ENCODE data around the gene TEX26.

The TEX26 gene

DNA sequence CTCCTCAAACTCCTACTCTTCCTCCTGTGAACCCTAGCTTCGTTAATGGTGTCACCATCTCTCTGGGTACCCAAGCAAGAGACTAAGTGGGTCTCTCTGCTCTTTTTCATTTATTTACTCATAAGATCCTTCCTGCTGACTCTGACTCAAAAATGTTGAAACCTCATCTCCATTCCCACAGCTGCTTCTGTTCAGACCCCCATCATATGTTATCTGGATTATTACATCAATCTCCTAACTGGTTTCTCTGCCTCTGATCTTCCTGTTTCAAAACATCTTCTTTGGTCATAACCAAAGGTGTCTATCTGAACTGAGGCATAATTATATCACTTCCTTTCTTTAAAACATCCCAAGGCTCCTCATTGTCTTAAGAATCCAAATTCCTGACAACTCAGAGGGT is 28.4 kb upstream of the TEX26 start:
- H3K9ac ChIP-seq (ENCODE audit: low read depth, low read length): no peak overlapping the region
- peaks cover 51% of the 10 kb centered on the region for H3K27me3 ChIP-seq (ENCODE audit: control insufficient read depth, insufficient read depth, low read length)
- no peak overlapping the region for H3K4me3 ChIP-seq (ENCODE audit: low read depth, low read length)
- peaks cover 8% of the 10 kb centered on the region; the same call in 1 of the 2 replicates for H3K4me1 ChIP-seq (ENCODE audit: control insufficient read depth, insufficient read depth, low read length)
- no peaks in the 10 kb centered on the region for H3K36me3 ChIP-seq (ENCODE audit: control insufficient read depth, insufficient read depth, low read length)
- H3K27ac ChIP-seq (ENCODE audit: low read depth, low read length): no peak overlapping the region
- H3K9me3 ChIP-seq (ENCODE audit: control insufficient read depth, insufficient read depth, low read length): no peaks in the 10 kb centered on the region

DNA sequence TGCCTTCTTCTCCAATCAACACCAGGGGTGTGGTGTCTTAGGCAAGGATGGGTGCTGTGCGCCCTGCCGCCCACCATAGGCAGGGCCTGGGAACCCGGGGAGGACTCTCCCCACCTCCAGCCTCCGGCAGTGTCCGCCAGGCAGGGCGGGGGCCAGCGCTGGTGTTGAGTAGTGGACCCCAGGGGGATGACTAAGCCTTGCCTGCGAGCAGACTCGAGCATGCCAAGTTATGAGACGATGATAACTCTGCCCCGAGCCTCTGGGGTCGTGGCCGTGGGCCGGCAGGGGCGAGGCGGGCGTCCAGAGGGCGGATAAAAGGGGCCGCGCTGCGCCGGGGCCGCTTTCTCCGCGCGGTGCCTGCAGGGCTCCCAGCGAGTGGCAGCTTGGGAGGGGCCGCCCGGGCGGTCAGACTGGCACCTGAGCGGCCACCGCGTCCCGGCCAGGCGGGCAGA is 26.5 kb upstream of the TEX26 start, which contains the start of gene MEDAG:
MEDAG (plus strand) TSS at position 340 of the 452 bp plus-strand sequence. CDS start 245 bp downstream, outside the sequence.
- peak within 1 kb of the TSS; percentile 53; the same call in 1 of the 2 replicates for H3K4me3 ChIP-seq (ENCODE audit: low read depth, low read length)
- H3K27ac ChIP-seq (ENCODE audit: low read depth, low read length): no peak within 1 kb of the TSS
- H3K4me1 ChIP-seq (ENCODE audit: control insufficient read depth, insufficient read depth, low read length): peaks cover 8% of the 10 kb centered on the region; the same call in 1 of the 2 replicates
- H3K9me3 ChIP-seq (ENCODE audit: control insufficient read depth, insufficient read depth, low read length): no peaks in the 10 kb centered on the region
- H3K27me3 ChIP-seq (ENCODE audit: control insufficient read depth, insufficient read depth, low read length): peaks cover 51% of the 10 kb centered on the region
- H3K36me3 ChIP-seq (ENCODE audit: control insufficient read depth, insufficient read depth, low read length): no peaks in the 10 kb centered on the region
- H3K9ac ChIP-seq (ENCODE audit: low read depth, low read length): no peak within 1 kb of the TSS

DNA sequence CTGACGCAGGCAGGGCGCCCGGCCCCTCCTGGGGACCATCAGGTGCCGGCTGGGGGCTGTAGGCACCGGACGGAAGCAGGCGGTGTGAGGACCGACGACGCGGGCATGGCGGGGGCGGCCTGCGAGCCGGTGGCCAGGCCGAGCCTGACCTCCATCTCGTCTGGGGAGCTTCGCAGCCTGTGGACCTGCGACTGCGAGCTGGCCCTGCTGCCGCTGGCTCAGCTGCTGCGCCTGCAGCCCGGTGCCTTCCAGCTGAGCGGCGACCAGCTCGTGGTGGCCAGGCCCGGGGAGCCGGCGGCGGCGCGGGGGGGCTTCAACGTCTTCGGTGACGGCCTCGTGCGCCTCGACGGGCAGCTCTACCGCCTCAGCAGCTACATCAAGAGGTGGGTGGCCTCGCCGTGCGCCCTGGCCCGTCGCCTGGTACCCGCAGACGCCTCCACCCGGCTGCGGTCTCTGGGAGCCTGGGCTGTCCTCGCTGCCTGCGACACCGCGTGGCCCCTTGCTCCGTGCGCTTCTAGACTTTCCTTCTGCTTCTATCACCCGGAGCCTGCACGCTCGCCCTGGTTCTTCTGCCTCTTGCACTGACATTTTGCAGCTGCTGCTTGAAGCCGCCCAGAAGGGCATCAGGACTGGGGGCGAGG is 25.9 kb upstream of the TEX26 start:
- Histone ChIP-seq H3K9me3 (ENCODE audit: control insufficient read depth, insufficient read depth, low read length) (no peaks in the 10 kb centered on the region), H3K4me1 (ENCODE audit: control insufficient read depth, insufficient read depth, low read length) (peaks cover 8% of the 10 kb centered on the region; the same call in 1 of the 2 replicates), H3K27ac (ENCODE audit: low read depth, low read length) (no peak overlapping the region), H3K9ac (ENCODE audit: low read depth, low read length) (no peak overlapping the region), H3K36me3 (ENCODE audit: control insufficient read depth, insufficient read depth, low read length) (no peaks in the 10 kb centered on the region), H3K27me3 (ENCODE audit: control insufficient read depth, insufficient read depth, low read length) (peaks cover 51% of the 10 kb centered on the region), H3K4me3 (ENCODE audit: low read depth, low read length) (peak overlapping the region; percentile 53; the same call in 1 of the 2 replicates)

GRCh38 chr13:30907121-30907861 is 25.2 kb upstream of the TEX26 start:
- H3K9ac ChIP-seq (ENCODE audit: low read depth, low read length): no peak overlapping the region
- H3K27ac ChIP-seq (ENCODE audit: low read depth, low read length): no peak overlapping the region
- no peak overlapping the region; the same call in 1 of the 2 replicates for H3K4me3 ChIP-seq (ENCODE audit: low read depth, low read length)
- H3K9me3 ChIP-seq (ENCODE audit: control insufficient read depth, insufficient read depth, low read length): no peaks in the 10 kb centered on the region
- H3K4me1 ChIP-seq (ENCODE audit: control insufficient read depth, insufficient read depth, low read length): peaks cover 8% of the 10 kb centered on the region; the same call in 1 of the 2 replicates
- peaks cover 51% of the 10 kb centered on the region for H3K27me3 ChIP-seq (ENCODE audit: control insufficient read depth, insufficient read depth, low read length)
- no peaks in the 10 kb centered on the region for H3K36me3 ChIP-seq (ENCODE audit: control insufficient read depth, insufficient read depth, low read length)

GRCh38 chr13:30908416-30908980 is 24.0 kb upstream of the TEX26 start:
- H3K4me1 ChIP-seq (ENCODE audit: control insufficient read depth, insufficient read depth, low read length): peaks cover 8% of the 10 kb centered on the region; the same call in 1 of the 2 replicates
- H3K4me3 ChIP-seq (ENCODE audit: low read depth, low read length): no peak overlapping the region
- peaks cover 48% of the 10 kb centered on the region for H3K27me3 ChIP-seq (ENCODE audit: control insufficient read depth, insufficient read depth, low read length)
- H3K36me3 ChIP-seq (ENCODE audit: control insufficient read depth, insufficient read depth, low read length): no peaks in the 10 kb centered on the region
- H3K9me3 ChIP-seq (ENCODE audit: control insufficient read depth, insufficient read depth, low read length): no peaks in the 10 kb centered on the region
- no peak overlapping the region for H3K9ac ChIP-seq (ENCODE audit: low read depth, low read length)
- no peak overlapping the region for H3K27ac ChIP-seq (ENCODE audit: low read depth, low read length)

GRCh38 chr13:30910676-30911075 is 21.8 kb upstream of the TEX26 start:
- Histone ChIP-seq H3K36me3 (ENCODE audit: control insufficient read depth, insufficient read depth, low read length) (no peaks in the 10 kb centered on the region), H3K9ac (ENCODE audit: low read depth, low read length) (no peak overlapping the region), H3K27ac (ENCODE audit: low read depth, low read length) (no peak overlapping the region), H3K27me3 (ENCODE audit: control insufficient read depth, insufficient read depth, low read length) (peaks cover 27% of the 10 kb centered on the region), H3K9me3 (ENCODE audit: control insufficient read depth, insufficient read depth, low read length) (no peaks in the 10 kb centered on the region), H3K4me1 (ENCODE audit: control insufficient read depth, insufficient read depth, low read length) (peaks cover 7% of the 10 kb centered on the region; the same call in 1 of the 2 replicates), H3K4me3 (ENCODE audit: low read depth, low read length) (no peak overlapping the region)

DNA sequence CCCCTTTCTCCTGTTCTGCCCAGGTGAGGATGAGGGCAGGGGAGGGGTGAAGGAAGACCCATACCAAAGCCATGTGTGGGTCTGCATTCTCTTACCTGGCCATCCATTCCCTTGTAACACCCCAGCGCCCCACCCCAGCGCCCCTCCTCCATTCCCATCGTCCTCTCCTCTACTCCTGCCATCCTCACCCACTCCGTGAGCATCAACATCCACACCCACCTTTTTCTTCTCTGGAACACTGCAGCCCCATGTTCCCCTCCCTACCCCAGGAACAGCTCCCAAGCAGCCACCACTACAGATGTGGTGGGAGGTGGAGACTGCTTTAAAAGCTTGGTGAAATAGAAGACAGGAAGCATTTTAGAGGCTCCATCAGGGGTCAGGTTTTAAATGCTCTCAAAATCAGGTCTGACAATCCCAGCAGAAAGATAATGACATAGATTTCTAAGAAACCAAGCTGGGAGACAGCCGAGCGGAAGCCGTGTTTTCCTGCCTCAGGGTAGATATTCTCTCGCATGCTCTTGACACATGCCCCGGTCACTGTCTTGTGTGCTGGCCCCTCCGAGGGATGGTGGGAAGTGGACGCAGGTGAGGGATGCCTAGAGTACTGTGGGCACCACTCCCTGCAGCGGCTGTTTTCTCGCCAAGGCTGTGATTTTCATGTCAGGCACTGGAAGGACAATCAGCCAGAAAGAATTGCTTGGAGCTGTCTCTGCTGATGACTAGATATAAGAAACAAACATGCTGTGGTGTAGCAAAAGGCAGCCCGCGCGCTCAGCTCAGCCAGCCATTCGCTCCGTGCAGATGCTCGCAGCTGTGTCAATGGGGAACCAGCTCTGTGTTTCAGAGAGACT is 16.5 kb upstream of the TEX26 start:
- no peak overlapping the region for H3K27ac ChIP-seq (ENCODE audit: low read depth, low read length)

GRCh38 chr13:30916991-30917390 is 15.5 kb upstream of the TEX26 start:
- Histone ChIP-seq H3K9me3 (ENCODE audit: control insufficient read depth, insufficient read depth, low read length) (no peaks in the 10 kb centered on the region), H3K4me3 (ENCODE audit: low read depth, low read length) (no peak overlapping the region), H3K4me1 (ENCODE audit: control insufficient read depth, insufficient read depth, low read length) (no peaks in the 10 kb centered on the region; the same call in 1 of the 2 replicates), H3K9ac (ENCODE audit: low read depth, low read length) (no peak overlapping the region), H3K27me3 (ENCODE audit: control insufficient read depth, insufficient read depth, low read length) (no peaks in the 10 kb centered on the region), H3K36me3 (ENCODE audit: control insufficient read depth, insufficient read depth, low read length) (no peaks in the 10 kb centered on the region), H3K27ac (ENCODE audit: low read depth, low read length) (no peak overlapping the region)

More for the DNA sequence above, 16.5 kb upstream of the TEX26 start:
- no peak overlapping the region for H3K4me3 ChIP-seq (ENCODE audit: low read depth, low read length)
- no peak overlapping the region for H3K9ac ChIP-seq (ENCODE audit: low read depth, low read length)
- no peaks in the 10 kb centered on the region for H3K9me3 ChIP-seq (ENCODE audit: control insufficient read depth, insufficient read depth, low read length)
- no peaks in the 10 kb centered on the region for H3K4me1 ChIP-seq (ENCODE audit: control insufficient read depth, insufficient read depth, low read length)
- no peaks in the 10 kb centered on the region for H3K27me3 ChIP-seq (ENCODE audit: control insufficient read depth, insufficient read depth, low read length)
- no peaks in the 10 kb centered on the region for H3K36me3 ChIP-seq (ENCODE audit: control insufficient read depth, insufficient read depth, low read length)

DNA sequence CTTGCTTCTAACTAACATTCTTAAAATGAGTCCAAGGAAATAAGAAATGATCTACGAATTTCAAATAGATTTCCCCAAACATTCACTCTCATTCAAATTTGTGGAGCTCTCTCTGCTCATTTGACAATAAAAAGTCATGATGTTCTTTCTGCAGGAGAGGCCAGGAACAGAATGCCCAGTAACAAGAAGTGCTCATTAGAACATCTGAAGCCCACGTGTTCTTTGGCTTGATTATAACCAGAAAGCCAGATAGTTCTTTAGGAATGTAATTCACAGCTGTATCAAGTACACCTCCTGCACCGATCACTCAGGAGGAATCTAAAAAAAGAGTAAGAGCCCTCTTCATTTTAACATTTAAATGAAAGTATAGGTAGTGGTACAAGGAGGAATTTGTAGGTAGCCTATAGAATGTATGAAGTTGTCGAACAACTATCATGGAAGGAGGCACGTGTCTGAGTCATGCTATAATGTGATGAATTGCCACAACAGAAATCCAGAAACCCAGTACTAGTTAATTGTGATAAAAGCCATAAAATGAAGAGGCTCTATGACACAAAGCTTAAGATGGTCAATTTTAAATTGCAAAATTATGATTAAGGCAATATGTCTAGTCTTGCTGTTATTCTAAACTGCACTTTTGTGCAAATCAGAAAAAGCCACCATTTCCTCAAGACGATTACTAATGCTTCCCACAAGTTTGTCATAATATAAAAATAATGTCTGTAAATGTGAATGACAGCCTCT is 13.6 kb upstream of the TEX26 start:
- Histone ChIP-seq H3K36me3 (ENCODE audit: control insufficient read depth, insufficient read depth, low read length) (no peaks in the 10 kb centered on the region), H3K27me3 (ENCODE audit: control insufficient read depth, insufficient read depth, low read length) (no peaks in the 10 kb centered on the region), H3K27ac (ENCODE audit: low read depth, low read length) (no peak overlapping the region), H3K4me3 (ENCODE audit: low read depth, low read length) (no peak overlapping the region), H3K4me1 (ENCODE audit: control insufficient read depth, insufficient read depth, low read length) (no peaks in the 10 kb centered on the region; the same call in 1 of the 2 replicates), H3K9ac (ENCODE audit: low read depth, low read length) (no peak overlapping the region), H3K9me3 (ENCODE audit: control insufficient read depth, insufficient read depth, low read length) (no peaks in the 10 kb centered on the region)

Data from HUES48 (cell line).